Natural killer cell (primary cell): ENCODE data around the gene STX8. TPM values are rescaled to one million over a fixed set of nuclear protein-coding genes. Genes with fewer than 3 reads are reported as not detected.

Experiments
- ATAC-seq, 3 donors: fragments of 150-1000 bp in 2 of 3; fragments of 200-7000 bp in 1 of 3; cut with Tn5 transposase; 1 replicate in 1 of 3; 2 replicates in 2 of 3; pipeline ENCODE4 v1.10.0; 2021; ENCODE audit warnings: mild to moderate bottlenecking in 2 of 3, moderate library complexity in 2 of 3
- DNase-seq, 2 donors: peaks; one replicate each; pipeline versions ENCODE4 v3.0.0 to v3.0.0-alpha.2; 2013 to 2021; ENCODE audit warnings: mixed read lengths in 1 of 2
- H3K27ac ChIP-seq: one replicate; pipeline ENCODE4 v1.5.1; 2013; ENCODE audit warnings: mild to moderate bottlenecking, low read length
- H3K27me3 ChIP-seq: one replicate; pipeline ENCODE4 v1.6.1; 2013; ENCODE audit warnings: low read length; ENCODE audit not compliant: control insufficient read depth, insufficient read depth
- H3K36me3 ChIP-seq: one replicate; pipeline ENCODE4 v1.6.1; 2013; ENCODE audit warnings: low read length; ENCODE audit not compliant: control insufficient read depth, insufficient read depth
- H3K4me1 ChIP-seq: one replicate; pipeline ENCODE4 v1.6.1; 2013; ENCODE audit warnings: low read length; ENCODE audit not compliant: control insufficient read depth, insufficient read depth
- H3K4me3 ChIP-seq: one replicate; pipeline ENCODE4 v1.5.1; 2013; ENCODE audit warnings: low read length
- H3K9me3 ChIP-seq: one replicate; pipeline ENCODE4 v1.6.1; 2013; ENCODE audit warnings: low read length; ENCODE audit not compliant: control insufficient read depth, insufficient read depth
- H3K27ac Mint-ChIP-seq, 2 donors: one replicate each; pipeline ENCODE4 v1.8.0; 2022; ENCODE audit warnings: mild to moderate bottlenecking in 2 of 2, mixed read lengths in 2 of 2, moderate library complexity in 1 of 2
- H3K27me3 Mint-ChIP-seq, 2 donors: one replicate each; pipeline ENCODE4 v1.8.0; 2022; ENCODE audit warnings: low read depth in 2 of 2, mixed read lengths in 2 of 2
- H3K36me3 Mint-ChIP-seq: one replicate; pipeline ENCODE4 v1.8.0; 2022; ENCODE audit warnings: mixed read lengths
- H3K4me1 Mint-ChIP-seq, 2 donors: one replicate each; pipeline ENCODE4 v1.8.0; 2022; ENCODE audit warnings: mixed read lengths in 2 of 2
- H3K4me3 Mint-ChIP-seq: one replicate; pipeline ENCODE4 v1.8.0; 2022; ENCODE audit warnings: mild to moderate bottlenecking, moderate library complexity, mixed read lengths
- H3K9me3 Mint-ChIP-seq, 2 donors: one replicate each; pipeline ENCODE4 v1.8.0; 2022; ENCODE audit warnings: mixed read lengths in 2 of 2
- WGBS: methylation state at CpG from one replicate; pipeline ENCODE4 v1.1.7; 2013; ENCODE audit warnings: missing lambda C conversion rate; ENCODE audit not compliant: insufficient coverage; 5-methylcytosine and 5-hydroxymethylcytosine counted together
- intact Hi-C: fragments of 100-400 bp; cut with micrococcal nuclease; formaldehyde crosslinking; loops from one replicate; pipeline ENCODE4 v1.14.2; 2022
- total RNA-seq, 4 donors: library from RNA; stranded (reverse); fragments of 120-200 nt in 1 of 4; gene quantifications; one replicate each; pipeline versions ENCODE4 v1.2.3 to v1.2.4, GENCODE V29; 2013 to 2022
- TF ChIP-seq, protein P1 (sequence below): fragments of 200-600 bp; IDR thresholded peaks from one replicate; pipeline ENCODE4 v1.8.0; 2022; ENCODE audit warnings: antibody characterized with exemption

Gene STX8
- total RNA-seq, 3 donors from 2014 or later (not counting 1 experiment from before 2014, with no cell fraction given): 96.3 to 141 (median 120) TPM

DNA sequence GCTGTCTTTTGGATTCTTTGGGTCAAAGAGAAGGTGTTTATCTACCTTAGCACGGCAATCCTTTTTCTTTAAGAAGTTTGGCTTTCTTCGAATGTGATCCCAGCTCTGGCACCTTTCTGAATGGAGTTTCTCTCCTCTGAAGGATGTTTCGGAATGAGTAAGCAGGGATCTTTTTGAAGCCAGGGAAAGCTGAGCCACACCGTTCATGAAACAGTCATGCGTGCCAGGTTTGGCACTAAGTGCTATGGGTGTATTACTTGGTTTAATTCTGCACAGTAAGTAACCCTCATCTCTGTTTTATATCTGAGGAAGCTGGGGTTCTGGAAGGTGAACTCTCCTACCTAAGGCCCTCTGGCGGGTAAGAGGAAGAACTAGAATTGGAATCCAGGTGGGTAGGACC lies 319.8 kb downstream of the STX8 start:
- H3K27ac Mint-ChIP-seq: no peak overlapping the region
- 92% methylated on average over 6 of the region's 6 CpGs for WGBS
- Histone ChIP-seq H3K4me1 (no peaks in the 10 kb centered on the region), H3K36me3 (no peaks in the 10 kb centered on the region), H3K9me3 (no peaks in the 10 kb centered on the region), H3K27ac (no peak overlapping the region), H3K4me3 (no peak overlapping the region), H3K27me3 (no peaks in the 10 kb centered on the region)
- H3K9me3 Mint-ChIP-seq: no peaks in the 10 kb centered on the region
- H3K36me3 Mint-ChIP-seq: no peaks in the 10 kb centered on the region
- intact Hi-C loops: no loop called here
- DNase-seq (no peak), ATAC-seq (no peak)
- H3K4me1 Mint-ChIP-seq: peaks cover 23 to 31% of the 10 kb centered on the region in 2 donors
- TF ChIP-seq, protein P1, sequence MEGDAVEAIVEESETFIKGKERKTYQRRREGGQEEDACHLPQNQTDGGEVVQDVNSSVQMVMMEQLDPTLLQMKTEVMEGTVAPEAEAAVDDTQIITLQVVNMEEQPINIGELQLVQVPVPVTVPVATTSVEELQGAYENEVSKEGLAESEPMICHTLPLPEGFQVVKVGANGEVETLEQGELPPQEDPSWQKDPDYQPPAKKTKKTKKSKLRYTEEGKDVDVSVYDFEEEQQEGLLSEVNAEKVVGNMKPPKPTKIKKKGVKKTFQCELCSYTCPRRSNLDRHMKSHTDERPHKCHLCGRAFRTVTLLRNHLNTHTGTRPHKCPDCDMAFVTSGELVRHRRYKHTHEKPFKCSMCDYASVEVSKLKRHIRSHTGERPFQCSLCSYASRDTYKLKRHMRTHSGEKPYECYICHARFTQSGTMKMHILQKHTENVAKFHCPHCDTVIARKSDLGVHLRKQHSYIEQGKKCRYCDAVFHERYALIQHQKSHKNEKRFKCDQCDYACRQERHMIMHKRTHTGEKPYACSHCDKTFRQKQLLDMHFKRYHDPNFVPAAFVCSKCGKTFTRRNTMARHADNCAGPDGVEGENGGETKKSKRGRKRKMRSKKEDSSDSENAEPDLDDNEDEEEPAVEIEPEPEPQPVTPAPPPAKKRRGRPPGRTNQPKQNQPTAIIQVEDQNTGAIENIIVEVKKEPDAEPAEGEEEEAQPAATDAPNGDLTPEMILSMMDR: no peak
- H3K27me3 Mint-ChIP-seq: no peaks in the 10 kb centered on the region
- H3K4me3 Mint-ChIP-seq: no peak overlapping the region

DNA sequence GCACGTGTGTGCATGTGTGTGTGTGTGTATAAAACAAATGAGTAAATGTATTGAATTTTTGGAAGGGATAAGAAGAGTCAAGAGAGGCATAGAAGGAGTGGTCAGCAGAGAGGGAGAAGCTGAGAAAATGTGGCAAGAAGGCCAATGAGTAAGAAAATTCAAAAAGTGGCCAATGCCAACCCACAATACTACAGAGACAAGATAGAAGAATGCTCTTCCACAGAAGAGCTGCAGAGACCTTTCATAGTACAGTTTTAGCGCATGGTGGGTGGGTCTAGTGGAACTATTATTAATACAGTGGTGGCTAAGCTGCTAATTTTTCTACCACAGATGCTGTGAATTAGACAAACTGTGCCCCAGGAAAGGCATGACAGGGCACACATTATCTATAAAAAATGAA lies 320.8 kb downstream of the STX8 start:
- no peak overlapping the region for H3K27ac ChIP-seq
- Mint-ChIP-seq H3K9me3 (no peaks in the 10 kb centered on the region), H3K4me1 (peaks cover 23 to 31% of the 10 kb centered on the region in 2 donors), H3K4me3 (no peak overlapping the region), H3K27me3 (no peaks in the 10 kb centered on the region), H3K36me3 (no peaks in the 10 kb centered on the region), H3K27ac (no peak overlapping the region)
- H3K9me3 ChIP-seq: no peaks in the 10 kb centered on the region
- WGBS: 95% methylated on average over 2 of the region's 2 CpGs
- ATAC-seq: no peak
- no peak overlapping the region for H3K4me3 ChIP-seq
- intact Hi-C loops: no loop called here
- no peaks in the 10 kb centered on the region for H3K36me3 ChIP-seq
- TF ChIP-seq, protein P1: no peak
- H3K4me1 ChIP-seq: no peaks in the 10 kb centered on the region
- no peak for DNase-seq
- H3K27me3 ChIP-seq: no peaks in the 10 kb centered on the region

DNA sequence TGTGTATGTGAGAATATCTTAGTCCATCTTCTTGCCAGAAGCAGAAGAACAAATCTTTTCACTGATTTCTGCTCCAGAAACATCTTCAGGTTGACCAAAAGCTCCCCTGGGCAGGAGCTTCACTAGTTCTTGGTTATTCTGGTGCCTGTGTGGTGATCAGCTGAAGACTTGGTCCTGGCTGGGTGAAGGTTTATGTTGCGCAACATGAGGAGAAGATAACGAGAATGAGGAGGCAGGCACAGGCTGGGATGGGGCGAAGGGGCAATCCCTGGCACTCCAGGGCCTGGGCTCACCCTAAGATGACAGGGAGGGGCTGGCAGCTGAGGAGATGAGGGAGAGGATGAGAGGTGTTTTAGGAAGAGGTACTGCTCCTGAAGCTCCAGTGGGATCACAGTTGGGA lies 322.3 kb downstream of the STX8 start:
- Histone ChIP-seq H3K4me3 (no peak overlapping the region), H3K9me3 (no peaks in the 10 kb centered on the region), H3K27ac (no peak overlapping the region), H3K4me1 (no peaks in the 10 kb centered on the region), H3K36me3 (peaks cover 6% of the 10 kb centered on the region), H3K27me3 (no peaks in the 10 kb centered on the region)
- Mint-ChIP-seq H3K4me3 (no peak overlapping the region), H3K9me3 (no peaks in the 10 kb centered on the region), H3K36me3 (no peaks in the 10 kb centered on the region), H3K27ac (no peak overlapping the region), H3K27me3 (no peaks in the 10 kb centered on the region), H3K4me1 (peaks cover 16 to 20% of the 10 kb centered on the region in 2 donors)
- intact Hi-C loops: no loop called here
- WGBS: 94% methylated on average over 3 of the region's 3 CpGs
- DNase-seq: no peak
- TF ChIP-seq, protein P1: no peak
- ATAC-seq: no peak

DNA sequence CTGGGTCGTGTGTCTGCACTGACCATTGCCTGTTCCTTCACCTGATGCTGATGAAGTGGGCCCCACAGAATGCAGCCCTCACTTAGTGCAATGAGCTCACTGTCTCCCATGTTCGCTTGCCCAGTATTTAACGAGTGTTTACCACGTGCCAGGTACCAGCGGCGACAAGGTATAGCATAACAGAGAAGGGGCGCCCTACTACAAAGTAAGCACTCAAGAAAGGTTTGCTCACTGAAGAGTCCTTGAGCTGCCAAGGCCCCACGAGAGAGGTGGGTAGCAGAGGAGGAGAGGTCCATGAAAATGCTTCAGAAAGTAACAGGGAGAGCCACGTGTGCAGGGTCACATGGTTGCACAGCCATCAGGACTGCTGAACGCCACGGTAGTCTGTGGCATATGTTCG lies 324.3 kb downstream of the STX8 start:
- Mint-ChIP-seq H3K27ac (no peak overlapping the region), H3K4me3 (no peak overlapping the region), H3K4me1 (peaks cover 4 to 8% of the 10 kb centered on the region in 2 donors), H3K9me3 (no peaks in the 10 kb centered on the region), H3K27me3 (no peaks in the 10 kb centered on the region), H3K36me3 (no peaks in the 10 kb centered on the region)
- H3K9me3 ChIP-seq: no peaks in the 10 kb centered on the region
- intact Hi-C loops: no loop called here
- 88% methylated on average over 12 of the region's 12 CpGs for WGBS
- H3K27ac ChIP-seq: no peak overlapping the region
- DNase-seq: no peak
- TF ChIP-seq, protein P1: no peak
- no peak overlapping the region for H3K4me3 ChIP-seq
- H3K36me3 ChIP-seq: peaks cover 6% of the 10 kb centered on the region
- H3K27me3 ChIP-seq: no peaks in the 10 kb centered on the region
- no peaks in the 10 kb centered on the region for H3K4me1 ChIP-seq
- no peak for ATAC-seq
